ENCODE results near the gene ADGRB2.

ADGRB2 gene

DNA sequence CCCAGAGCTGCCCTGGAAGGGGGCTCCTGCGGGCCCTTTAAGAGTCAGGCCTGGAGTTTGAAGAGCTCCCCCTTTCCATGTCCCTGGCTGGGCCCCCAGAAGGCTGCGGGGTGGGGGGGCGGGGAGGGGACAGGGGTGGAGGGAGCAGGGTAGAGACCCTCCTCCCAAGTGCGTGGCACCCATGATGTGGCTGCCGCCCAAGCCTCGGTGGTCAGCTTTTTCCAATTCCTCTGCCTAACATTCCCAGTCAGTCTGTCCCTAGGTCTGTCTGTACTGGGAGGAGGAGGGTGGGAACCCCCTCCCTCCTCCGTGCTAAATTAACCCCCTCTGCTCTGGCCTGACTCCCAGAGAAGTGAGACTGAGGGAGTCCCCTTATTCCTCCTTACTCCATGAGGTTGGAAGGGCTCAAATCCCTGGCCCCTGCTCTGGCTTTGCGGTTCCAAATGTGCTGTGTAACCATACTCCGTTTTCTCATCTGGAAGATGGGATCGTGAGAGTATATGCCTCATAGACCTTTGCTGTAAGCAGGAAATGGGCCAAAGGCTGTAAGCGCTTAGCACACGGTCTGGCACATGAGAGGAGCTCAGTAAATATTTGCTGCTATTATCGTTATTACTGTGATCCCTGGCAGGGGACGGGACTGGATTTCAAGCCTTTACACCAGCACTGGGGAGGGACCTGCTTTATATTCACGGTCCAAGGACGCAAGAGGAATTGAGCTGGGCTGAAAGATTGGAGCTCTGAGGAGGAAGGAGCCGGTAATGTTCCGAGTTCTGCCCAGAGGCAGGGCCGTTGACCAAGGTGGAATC, 59.7 kb downstream of the ADGRB2 start:
- DNase-seq (ENCODE audit: low read depth in 1 of 2, low spot score in 1 of 2): no peak

DNA sequence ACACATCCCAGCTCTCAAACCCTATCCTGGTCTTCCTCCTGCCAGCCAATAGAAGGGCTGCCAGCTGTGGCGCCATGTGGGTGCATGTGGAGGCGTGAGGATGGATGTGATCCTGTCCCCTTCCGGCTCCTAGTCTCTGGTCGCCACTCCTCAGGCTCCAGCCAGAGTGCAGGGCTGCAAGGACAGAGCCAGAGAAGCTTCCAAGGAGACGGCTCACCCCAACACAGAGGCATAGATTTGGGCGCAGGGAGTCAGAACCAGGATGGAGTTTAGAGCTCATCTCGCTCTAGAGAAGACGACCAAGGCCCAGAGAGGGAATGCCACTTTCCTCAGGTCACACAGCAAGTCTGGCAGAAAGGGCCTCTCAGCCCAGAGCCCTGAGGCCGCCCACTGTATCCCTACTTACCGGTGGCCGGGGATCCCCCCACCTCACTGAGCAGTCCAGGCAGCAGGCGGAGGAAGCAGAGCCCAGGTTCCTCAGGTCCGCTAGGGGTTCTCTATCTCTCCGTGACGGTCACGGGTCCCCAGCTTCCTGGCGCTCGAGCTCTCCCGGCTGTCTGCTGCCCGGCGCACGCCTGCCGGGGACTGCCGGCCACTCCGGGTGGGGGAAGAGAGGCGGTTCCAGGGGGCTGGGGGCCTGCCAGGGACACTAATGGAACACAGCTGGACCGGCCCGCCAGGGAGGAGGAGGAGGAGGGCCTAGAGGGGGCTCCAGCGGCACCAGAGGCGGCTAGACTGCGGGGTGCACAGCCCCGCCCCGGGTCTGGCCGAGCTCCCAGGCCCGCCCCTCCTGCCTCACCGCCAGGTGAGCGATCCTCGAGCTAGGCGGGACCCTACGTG, 60.5 kb downstream of the ADGRB2 start, which contains the start of gene COL16A1:
COL16A1 (minus strand) TSS at position 587 of the 840 bp plus-strand sequence. CDS start 1,824 bp downstream, outside the sequence.
- DNase-seq (ENCODE audit: low read depth in 1 of 2, low spot score in 1 of 2): no peak

DNA sequence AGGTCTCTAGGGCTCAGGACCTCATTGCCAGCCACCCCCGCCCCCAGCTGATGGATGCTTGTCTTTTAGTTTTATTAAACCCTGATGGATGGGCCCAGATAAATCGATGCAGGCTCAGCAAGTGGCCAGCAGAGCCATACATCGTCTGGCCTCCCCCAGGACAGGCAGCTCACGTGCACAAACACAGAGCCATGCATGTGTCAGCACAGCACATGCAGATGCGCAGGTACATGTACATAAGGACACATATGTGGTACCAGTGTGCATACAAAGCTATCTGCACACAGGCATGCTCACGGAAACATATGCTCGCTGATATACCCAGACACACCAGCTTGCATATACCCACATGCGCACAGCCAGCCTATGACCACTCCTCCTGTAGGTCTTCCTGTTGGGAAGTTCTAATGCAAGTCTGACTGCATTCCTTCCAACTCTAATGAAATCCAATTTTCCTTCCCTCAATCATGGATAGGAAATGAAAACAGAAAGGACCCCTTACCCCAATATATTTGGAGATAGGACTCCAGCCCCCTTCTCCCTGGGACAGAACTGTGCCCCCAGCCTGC, 61.2 kb downstream of the ADGRB2 start:
- DNase-seq (ENCODE audit: low read depth in 1 of 2, low spot score in 1 of 2): no peak

DNA sequence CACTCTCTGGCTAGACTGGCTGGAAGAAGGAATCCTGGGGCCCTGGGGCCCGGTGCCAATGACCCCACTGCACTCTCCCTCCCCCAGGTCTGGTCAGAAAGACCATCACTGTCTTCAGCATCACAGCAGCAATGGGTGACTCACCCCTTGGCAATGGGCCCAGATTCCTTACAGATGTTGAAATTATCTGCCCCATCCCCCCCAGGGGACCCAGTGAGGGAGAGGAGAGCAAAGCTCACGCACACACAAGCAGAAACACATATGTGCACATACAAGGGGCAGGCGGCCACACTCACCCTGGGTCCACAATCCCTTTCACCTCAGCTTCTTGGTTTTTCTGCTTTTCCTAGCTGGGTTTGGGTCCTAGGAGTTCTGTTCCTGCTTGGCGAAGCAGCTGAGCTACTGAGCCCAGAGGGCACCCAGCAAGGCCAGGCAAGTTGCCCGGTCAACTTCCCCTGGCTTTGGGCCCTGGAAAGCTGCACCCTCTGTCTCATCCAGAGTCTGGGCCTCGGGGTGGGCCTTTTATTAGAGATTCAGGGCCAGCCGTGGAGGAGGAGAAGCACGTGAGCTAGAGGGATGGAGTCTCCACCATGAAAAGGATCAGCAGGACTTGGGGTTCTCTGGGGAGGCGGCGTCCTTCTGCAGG, 62.9 kb downstream of the ADGRB2 start:
- DNase-seq (ENCODE audit: low read depth in 1 of 2, low spot score in 1 of 2): no peak

DNA sequence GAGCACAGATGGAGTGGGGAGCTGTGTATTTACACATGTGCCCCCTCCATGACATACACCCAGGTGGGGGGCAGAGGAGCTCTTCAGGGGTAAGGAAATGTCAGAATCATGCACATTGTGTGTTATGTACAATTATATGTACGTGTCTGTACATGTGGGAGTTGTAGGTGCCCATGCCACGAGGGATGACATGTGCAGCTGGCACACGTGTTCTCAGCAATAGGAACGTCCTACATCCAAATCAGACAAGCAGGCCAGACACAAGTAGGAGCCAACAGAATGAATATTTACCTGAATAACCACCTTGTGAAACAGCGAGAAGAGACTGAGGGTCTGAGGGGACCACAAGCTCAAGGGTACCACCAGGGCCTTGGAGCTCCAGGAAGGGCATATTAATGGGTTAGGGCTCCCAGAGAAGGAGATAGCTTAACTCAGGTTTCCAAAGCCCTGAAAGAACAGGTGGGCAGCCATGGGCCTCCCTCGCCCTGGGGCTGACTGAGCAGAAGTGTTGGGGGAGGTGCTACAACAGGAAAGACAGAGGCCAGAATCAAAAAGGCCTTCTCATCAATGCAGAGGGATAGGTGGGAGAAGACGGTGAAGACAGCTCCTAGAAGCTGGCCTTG, 63.6 kb downstream of the ADGRB2 start:
- no peak for DNase-seq (ENCODE audit: low read depth in 1 of 2, low spot score in 1 of 2)

DNA sequence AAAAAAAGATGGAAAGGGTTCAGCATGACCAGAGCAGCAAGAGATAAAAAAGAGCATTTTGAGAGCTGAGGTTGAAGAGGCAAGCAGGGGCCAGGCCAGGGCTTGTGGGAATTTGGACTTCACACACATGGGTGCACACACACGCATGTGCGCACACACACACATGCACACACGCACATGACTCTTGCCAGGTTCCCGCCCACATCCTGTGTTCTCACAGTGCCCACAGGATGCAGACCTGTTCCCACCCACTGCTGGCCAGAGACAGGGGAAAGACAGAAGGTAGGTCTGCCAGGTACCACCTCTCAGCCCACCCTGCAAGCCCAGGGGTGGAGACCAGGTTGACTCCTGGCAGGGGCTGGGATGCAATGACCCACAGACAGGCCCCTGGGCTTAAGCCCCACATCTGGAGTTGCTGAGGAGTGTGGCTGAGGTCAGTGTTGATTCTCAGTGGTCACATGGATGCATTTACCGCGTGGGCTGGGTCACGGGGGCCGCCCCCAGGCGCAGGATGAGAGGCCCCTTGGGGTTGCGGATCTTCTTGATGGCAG, 64.7 kb downstream of the ADGRB2 start:
- no peak for DNase-seq (ENCODE audit: low read depth in 1 of 2, low spot score in 1 of 2)

DNA sequence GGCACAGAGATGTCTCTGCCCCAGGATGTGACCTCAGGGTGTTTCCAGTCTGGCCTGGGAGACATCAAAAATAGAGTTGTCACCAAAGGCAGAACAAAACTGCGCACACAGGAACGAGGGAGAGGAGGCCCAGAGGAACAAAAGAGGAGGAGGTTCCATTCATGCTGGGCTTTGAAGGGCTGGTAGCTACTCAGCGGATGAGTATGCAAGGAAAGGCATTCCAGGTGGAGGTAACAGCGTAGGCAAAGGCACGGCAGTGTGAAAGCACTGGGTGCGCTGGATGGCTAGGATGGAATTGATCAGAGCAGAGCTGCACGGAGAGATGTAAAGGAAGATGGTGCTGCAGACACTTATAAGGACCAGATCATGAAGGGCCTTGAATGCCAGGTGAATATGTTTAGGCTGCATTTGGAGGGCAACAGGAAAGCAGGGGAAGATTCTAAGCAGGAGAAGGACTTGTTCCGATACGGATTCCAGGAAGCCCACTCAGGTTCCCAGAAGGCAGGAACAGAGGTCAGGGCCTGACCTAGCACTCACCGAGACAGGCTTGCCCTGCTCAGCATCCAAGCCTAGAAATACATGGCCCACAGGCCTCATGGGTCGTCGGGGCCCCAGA, 66.7 kb downstream of the ADGRB2 start:
- DNase-seq (ENCODE audit: low read depth in 1 of 2, low spot score in 1 of 2): no peak

DNA sequence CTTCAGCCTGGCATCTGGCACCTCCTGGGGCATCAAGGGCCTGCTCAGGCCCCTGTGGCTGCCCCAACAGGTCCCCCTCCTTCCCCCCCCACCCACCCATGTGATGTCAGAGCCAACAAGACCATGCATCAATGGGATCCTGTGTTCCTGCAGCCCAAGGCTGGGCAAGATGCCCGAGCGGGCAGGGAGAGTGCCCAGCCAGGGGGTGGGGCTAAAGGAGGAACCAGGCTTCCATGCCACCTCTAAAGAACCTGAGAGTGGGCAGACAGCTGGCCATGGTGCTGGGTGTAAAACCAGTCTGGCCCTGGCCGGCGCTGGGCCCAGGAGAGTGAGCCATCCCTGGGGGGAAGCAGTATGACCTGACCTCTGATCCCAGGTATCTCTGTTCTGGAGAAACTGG, 67.9 kb downstream of the ADGRB2 start:
- no peak for DNase-seq (ENCODE audit: low read depth in 1 of 2, low spot score in 1 of 2)

DNA sequence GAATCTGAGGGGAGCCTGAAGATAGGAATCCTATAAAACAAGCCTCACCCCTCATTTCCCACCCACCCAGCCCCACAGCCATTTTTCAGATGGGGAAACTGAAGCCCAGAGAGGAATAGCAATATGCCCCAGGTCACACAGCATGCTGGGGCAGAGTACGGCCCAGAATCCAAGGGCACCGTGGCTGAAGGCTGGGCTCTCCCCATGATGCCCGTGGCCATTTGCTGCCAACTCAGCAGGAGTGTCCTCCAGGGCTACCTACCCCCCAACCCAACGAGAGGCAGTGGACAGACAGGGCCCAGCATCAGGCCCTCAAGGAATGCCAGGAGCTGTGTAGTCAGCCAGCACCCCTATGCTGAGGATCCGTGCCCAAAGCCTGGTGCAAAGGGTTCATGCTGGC, 68.8 kb downstream of the ADGRB2 start:
- no peak for DNase-seq (ENCODE audit: low read depth in 1 of 2, low spot score in 1 of 2)

DNA sequence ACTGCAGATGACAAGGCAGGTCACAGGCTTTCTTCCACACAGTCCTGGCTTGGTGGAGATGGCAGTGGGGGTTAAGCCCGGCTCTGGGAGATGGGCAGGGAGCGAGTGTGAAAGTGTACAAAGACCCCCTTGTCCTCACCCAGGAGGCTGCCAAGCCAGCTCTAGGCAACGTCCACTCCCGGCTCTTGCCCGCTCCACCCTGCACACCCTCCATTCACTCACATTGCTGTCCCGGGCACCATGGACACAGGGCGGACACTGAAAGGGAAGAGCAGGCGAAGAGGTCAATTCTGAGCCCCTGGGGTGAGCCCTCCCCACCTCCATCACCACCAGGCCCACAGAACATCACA, 69.2 kb downstream of the ADGRB2 start:
- no peak for DNase-seq (ENCODE audit: low read depth in 1 of 2, low spot score in 1 of 2)

DNA sequence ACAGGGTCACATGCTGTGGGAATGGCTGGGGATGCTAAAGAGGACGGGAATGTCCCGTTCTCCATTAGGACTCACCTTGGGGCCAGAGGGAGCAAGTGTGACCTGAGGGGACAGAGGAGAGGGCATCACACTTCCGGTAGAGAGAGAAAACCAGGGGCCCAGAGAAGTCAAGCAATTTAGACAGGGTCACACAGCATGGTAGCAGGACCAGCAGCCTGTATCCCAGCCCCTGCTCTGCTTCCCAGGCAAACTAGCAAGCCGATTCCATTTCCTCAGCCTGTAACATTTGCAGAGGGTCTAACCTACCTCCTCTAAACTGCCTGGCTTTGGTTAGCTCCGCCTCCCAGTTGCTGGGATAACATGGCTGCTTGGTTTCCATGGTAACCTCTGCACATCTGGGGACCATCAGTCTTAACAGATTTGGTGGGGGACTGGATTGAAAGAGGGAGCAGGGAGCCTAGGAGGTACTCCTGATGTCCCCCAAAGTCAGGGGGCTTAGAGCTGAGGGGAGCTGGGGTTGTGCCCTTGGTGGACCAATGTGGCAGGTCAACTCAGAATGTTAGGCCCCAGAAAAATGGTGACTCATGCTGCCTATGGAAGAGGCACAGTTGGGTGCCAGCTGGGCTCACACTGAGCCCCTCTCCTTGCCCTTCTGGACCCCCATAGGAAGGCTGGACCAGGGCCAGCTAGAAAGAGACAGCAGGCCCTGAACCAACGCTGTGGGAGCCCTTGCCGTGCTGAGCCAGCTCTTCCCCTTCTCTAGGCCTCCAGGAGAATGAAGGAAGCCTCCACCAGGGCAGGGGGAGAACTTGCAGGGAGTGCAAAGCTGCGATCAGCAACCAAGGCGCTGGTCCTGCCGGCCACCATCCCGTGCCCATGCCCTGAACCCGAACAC, 69.8 kb downstream of the ADGRB2 start:
- no peak for DNase-seq (ENCODE audit: low read depth in 1 of 2, low spot score in 1 of 2)

DNA sequence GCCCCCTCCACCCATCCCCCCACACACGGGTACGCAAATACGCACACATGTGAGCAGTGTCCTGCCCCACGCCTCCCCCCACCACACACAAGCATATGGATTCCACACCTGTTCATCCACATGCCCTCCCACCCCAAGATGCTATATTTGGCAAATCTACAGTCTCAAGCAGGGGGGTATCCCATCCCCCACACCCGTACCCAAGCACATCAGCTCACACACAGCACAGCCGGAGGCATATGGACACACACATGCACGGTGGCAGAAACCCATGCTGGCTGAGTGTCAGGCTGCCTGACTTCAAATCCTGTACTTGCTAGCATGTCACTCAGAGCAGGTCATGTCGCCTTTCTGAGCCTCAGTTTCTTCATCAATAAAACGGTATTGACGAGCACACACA, 70.9 kb downstream of the ADGRB2 start:
- DNase-seq (ENCODE audit: low read depth in 1 of 2, low spot score in 1 of 2): no peak

DNA sequence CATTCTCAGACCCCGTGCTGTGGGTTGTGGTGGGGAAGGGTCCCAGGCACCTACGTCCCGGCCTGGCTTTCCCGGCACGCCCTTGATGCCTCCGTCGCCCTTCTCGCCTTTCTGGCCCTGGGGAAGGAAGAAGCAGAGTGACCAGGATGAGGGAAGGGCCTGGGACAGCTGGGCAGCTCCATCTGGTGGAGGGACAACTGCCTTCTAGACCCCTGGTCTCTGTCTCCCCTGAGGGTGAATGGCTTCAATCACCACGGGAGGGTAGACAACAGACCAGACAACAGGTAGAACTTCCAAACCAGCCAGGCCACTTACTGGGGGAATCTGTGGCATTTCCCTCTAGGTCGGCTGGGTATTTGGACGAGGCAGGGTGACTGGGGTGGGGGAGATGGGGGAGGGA, 72.2 kb downstream of the ADGRB2 start:
- no peak for DNase-seq (ENCODE audit: low read depth in 1 of 2, low spot score in 1 of 2)

DNA sequence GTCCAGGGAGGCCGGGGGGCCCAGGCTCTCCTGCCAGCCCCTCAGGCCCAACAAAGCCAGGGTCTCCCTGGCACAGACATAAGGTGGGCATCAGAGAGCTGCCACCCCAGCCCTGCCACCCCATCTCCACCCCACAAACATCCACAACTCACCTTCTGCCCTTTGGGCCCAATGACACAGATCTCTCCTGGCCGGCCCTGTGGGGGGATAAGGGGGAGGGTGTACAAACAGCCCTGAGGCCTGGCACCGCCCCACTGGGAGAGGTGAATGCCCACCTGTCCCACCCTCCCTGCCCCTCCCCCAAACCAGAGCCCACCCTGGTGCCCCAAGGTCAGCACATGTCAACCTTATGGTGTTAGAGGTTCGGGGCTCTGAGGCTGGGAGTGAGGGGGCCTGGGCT, 72.7 kb downstream of the ADGRB2 start:
- no peak for DNase-seq (ENCODE audit: low read depth in 1 of 2, low spot score in 1 of 2)

DNA sequence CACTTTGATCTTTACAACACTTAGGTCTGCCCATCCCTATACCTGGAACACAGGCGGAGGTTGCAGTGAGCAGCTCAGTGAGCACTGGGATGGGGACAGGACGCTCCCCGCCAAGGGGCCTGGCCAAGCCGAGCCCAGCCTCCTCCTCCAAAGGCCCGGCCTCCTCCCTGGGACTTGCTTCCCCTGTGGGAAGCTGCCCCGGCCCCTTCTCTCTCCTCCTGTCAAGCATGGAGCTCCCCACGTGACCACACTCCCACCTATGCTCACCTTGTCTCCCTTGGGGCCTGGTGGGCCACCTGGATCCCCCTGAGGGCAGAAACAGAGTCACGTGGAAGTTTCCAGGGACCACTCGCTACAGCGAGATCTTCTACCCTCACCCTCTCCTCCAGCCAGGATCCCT, 73.2 kb downstream of the ADGRB2 start:
- no peak for DNase-seq (ENCODE audit: low read depth in 1 of 2, low spot score in 1 of 2)

DNA sequence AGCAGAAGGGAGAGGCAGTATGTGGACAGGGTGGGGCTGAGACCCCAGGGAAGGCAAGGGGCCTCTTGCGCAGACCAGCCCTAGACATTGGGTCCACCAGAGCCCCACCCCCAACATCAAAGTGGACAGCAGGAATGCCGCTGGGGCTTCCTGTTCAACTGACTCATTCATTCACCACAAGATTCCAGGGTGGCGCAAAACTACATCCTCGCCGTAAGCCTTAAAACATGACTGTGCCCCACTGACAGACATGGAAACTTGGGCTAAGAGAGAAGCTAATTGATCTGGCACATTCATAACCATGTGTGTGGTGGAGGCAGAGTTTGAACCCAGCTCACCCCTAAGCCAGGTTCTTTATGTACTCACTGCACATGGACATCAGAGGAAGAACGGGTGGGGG, 74.3 kb downstream of the ADGRB2 start:
- no peak for DNase-seq (ENCODE audit: low read depth in 1 of 2, low spot score in 1 of 2)

DNA sequence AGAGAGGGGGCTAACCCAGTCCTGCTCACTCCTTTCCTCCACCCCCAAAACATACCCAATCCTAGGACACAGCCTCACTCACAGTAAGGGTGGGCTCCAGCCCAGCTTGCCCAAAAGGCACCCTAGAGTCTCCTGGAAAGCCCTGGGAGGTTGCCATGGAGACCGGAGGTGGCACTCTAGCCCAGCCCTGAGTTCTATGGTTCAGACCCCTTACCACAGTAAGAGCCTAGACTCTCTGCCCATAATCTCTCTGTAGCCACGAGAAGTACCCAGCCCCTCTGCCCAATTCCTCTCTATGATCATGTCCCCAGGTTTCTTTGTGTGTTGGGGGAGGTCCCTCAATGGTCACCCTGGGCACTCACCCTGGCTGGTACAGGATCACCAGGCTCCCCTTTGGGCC, 74.8 kb downstream of the ADGRB2 start:
- DNase-seq (ENCODE audit: low read depth in 1 of 2, low spot score in 1 of 2): no peak

DNA sequence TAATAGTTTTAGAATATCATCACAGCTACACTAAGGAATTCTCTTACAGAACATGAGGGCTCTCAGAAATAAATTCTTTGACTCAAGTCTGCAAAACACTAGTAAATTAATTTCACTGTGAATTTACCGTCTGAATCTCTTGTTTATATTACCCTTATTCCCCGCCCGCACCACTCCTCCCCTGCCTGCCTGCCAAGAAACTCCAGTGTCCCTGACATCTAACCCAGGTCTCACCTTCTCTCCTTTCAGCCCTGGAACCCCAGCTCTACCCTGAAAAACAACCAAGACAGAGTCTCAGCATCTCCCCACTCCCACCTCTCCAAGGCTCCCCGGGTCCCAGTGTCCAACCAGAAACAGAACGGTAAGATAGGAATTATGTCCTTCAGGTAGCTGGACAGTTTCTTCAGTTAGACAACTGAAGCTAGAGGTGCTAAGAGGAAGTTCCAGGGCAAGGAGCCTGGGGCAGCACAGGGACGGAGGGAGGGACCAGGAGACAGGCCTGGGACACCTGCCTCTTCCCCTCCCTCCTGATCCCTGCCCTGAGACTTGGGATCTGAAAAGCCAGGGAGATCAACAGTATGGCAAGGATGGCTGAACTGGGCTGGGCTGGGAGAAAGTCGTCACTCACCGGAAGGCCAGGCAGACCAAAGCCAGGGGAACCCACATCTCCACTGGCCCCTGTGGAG, 75.8 kb downstream of the ADGRB2 start:
- DNase-seq (ENCODE audit: low read depth in 1 of 2, low spot score in 1 of 2): no peak

DNA sequence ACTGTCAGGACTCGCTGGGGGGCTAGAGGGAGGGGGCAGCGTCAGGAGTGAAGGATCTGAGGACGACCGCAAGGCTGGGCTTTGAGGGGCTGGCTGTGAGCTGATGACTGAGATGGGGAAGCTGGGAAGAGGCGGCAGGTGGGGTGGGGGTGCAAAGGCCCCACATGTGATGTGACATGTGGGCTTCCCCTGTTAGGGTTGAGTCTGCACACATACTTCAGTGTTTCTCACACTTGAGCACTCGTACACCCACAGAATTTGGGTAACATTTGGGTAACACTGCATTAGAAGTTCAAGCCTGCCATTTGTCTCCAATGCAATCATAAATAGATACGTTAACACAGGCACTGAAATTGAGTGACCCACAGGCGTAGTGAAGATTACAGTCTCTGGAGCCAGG, 76.5 kb downstream of the ADGRB2 start:
- DNase-seq (ENCODE audit: low read depth in 1 of 2, low spot score in 1 of 2): no peak

Data from activated CD4-positive, alpha-beta T cell treated with anti-CD3 and anti-CD28 coated beads, Interleukin-2, amount 50 U/mL, for 24 hours (primary cell).